GM13976 (cell line): ENCODE measurements around the gene ZNF211.

Source experiments
- DNase-seq: peaks from one replicate; pipeline ENCODE4 v3.0.0; 2012; ENCODE audit warnings: low spot score
- CTCF ChIP-seq: IDR thresholded peaks from 2 replicates; pipeline ENCODE4 v1.5.1; 2012; ENCODE audit warnings: borderline replicate concordance, mild to moderate bottlenecking; ENCODE audit not compliant: insufficient read depth; ENCODE audit errors: extremely low read depth, missing control alignments, control extremely low read depth
- in situ Hi-C: fragments of 300-500 bp; cut with MboI; formaldehyde crosslinking; loops from one replicate; pipeline ENCODE4 v1.12.0; 2022; ENCODE audit warnings: low sequenced_read_pairs, mixed read lengths, inconsistent platforms; ENCODE audit not compliant: unreplicated experiment

Gene ZNF211

GRCh38 chr19:57632987-57633831, at the start of gene ZNF211:
Gene ZNF211, plus strand, starts transcription at chr19:57633168. Its CDS starts 179 bp downstream, at chr19:57633347.
- DNase-seq = peak; percentile 95
- in situ Hi-C loops = no loop called here
- no peak for TF ChIP-seq CTCF

GRCh38 chr19:57583521-57584416, 49.2 kb upstream of the ZNF211 start, which contains the start of gene ZIK1:
Gene ZIK1, plus strand, starts transcription at chr19:57584145. Its CDS starts 212 bp downstream, at chr19:57584357.
- TF ChIP-seq CTCF = no peak
- DNase-seq = peak; percentile 95
- in situ Hi-C loops = no loop called here

DNA sequence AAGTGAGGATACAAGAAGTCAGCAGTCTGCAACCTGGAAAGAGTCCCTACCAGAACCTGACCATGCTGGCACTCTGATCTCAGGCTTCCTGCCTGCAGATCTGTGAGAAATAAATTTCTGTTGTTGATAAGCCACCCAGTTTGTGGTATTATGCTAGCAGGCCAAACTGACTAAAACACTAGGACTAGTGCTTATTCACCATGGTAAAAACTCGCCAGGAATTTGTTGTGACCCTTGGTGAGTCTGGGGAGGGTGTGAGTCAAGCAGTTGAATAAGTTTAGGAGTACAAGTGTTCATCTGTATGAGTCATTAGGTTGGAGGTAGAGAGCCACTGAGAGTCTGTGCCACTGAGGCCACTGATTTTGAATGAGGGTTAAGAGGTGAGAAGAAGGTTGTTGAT, 45.4 kb upstream of the ZNF211 start:
- in situ Hi-C loops = no loop called here
- no peak for TF ChIP-seq CTCF
- no peak for DNase-seq

DNA sequence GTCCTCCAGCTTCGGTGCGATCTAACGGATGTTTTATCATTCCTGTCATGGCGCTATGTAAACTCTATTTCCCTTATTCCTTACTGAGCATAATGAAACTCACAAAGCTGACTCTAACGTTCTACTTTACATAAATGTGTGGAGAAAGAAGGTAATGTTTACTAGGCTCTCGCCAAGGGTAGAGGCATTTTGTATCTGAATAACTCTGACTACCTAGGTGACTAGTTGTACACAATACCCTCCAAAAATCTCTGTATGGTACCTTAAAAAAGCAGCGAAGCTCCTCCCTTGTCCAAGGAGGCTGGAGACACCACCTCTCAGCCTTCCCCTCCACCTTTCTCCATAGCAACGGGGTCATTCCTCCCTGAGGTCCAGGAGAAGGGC, 33.6 kb upstream of the ZNF211 start:
- in situ Hi-C loops = no loop called here
- TF ChIP-seq CTCF = no peak
- no peak for DNase-seq

GRCh38 chr19:57599761-57600383, 33.1 kb upstream of the ZNF211 start, which contains the start of gene ZNF530:
Gene ZNF530, plus strand, starts transcription at chr19:57599885. Its CDS starts 4,461 bp downstream, at chr19:57604346.
- DNase-seq = peak; percentile 93
- TF ChIP-seq CTCF = no peak
- in situ Hi-C loops = no loop called here

DNA sequence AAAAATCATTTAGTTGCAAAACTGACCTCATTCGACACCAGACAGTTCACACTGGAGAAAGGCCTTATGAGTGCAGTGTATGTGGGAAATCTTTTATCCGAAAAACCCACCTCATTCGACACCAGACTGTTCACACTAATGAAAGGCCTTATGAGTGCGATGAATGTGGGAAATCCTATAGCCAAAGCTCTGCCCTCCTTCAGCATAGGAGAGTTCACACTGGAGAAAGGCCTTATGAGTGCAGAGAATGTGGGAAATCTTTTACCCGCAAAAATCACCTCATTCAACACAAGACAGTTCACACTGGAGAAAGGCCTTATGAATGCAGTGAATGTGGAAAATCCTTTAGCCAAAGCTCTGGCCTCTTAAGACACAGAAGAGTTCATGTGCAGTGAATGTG, 26.0 kb upstream of the ZNF211 start:
- in situ Hi-C loops = no loop called here
- no peak for DNase-seq
- no peak for TF ChIP-seq CTCF
